ENCODE data around the gene PDCD11.

Gene PDCD11

DNA sequence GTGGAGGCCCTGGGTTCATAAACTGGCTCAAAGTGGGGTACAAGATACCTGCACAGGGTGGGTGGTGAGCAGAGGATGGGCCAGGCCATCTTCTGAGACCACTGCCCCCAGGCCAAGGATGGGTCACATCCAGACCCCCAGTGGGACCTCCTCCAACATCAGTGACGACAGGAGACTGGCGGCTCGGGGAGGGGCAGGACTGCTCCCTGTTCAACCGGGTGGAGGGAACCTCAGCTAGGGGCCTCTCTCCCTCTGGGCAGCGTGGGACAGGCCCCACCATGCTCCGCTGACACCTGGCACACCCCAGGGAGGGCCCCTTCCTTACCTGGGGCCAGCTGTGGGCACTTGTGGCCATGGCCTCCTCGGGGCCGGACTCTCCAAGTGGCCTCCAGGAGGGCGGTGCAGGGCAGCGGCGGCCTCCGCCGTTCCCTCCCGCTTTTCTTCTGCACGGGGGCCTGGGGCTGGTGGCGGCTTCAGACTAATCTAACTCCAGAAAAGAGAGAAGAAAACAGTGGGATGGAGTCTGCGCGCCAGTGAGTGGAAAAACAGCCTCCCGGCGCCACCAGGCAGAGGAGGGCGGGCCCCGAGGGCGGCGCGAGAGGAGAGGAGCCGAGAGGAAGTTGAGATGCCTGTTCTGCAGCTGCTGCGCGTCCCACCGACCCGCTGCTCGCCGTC is 55.5 kb downstream of the PDCD11 start, which contains the start of gene CALHM2:
CALHM2 (minus strand) TSS at position 540 of the 675 bp plus-strand sequence. CDS start 2,429 bp downstream, outside the sequence.
- peak; percentile 85 to 87 for DNase-seq

DNA sequence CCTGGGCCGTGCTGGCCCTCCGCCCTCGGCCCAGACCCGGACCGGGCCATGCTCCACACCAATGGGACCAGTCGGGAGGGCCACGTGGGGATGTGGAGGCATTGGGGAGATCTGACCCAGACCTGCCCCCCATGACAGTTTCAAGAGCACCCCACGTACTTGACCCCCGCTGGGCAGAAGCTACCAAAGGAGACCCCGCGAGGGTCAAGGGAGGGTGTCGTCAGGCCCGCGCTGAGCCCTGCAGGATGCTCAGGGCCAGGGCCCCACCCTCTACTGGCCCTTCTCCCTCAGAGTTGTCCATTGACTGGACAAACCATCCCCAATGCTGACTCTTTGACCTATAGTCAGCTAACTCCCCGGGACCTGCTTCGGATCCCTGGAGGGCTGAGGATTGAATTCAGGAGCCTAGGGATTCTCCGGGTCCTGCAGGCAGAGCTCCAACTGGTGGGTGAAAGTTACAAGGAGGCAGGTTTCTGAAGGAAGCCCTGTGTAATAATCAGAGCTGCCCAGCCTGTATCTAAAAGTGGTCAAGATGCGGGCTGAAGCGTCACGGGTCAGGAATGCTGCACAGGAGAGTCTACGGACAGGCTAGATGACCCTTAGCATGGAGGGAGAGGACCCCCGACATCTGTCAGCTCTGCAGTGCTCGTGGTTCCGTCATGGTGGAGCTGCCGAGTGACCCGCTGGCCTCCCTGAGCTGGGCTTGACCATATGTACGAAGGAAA is 56.2 kb downstream of the PDCD11 start:
- DNase-seq, result no peak

DNA sequence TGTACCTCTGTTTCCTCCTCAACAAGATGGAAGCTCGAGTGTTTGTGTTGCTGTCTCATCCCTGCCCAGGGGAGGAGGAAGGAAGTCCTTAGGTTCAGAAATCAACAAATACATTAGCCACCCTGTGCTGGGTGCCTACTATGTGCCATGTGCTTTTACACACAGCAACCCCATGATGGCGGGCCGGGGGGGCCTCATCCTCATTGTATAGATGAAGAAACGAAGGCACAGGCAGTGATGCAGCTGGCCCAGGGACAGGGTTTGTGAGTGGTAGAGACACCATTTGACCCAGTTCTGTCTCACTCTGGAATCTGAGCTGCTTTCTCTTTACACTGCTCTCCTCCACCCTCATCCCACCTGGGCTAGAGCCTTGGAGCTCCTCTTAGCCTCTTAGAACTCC is 57.6 kb downstream of the PDCD11 start:
- DNase-seq, result no peak

DNA sequence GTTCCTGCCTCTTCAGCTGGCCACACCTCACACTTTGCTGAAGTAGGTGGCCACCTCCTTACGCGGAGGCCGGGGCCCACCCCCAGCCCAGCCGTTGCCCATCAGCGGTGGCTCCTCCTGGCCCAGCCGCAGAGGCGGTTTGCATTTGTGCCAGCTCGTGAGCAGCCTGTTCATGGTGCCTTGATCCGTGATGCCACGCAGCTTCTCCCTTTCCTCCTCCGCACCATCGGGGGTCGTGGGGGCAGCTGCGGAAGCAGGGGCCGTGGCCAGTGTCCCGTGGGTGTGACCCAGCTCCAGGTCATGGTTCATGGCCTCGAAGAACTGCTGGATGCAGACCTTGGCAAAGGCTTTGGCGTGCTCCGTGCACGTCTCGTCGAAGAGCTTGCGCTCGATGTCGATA is 58.8 kb downstream of the PDCD11 start:
- no peak for DNase-seq

DNA sequence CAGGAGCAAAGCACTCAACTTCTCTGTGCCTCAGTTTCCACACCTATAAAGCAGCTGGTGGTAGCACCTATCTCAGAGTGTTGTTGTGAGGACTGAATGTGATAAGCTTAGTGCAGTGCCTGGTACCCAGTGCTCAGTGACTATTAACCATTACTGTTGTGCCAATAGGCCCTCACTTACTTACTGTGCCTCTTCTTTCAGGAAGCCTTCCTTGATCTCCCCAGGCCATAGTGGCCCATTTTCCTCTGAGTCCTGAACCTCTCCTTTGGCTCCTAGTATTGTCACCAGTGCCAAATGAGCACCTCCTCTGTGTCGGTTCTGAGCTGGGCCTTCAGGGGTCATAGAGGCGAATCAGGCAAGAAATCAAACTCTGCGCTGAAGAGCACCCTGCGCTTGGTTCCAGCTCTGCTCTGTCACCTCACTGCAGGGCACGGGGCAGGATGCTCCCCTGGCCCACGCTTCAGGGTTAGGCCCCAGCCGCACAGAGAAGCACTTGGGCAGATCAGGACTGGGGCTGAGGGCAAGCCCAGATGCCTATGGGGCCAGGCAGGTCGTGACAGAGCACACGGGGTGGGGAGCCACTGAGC is 59.7 kb downstream of the PDCD11 start:
- no peak for DNase-seq

DNA sequence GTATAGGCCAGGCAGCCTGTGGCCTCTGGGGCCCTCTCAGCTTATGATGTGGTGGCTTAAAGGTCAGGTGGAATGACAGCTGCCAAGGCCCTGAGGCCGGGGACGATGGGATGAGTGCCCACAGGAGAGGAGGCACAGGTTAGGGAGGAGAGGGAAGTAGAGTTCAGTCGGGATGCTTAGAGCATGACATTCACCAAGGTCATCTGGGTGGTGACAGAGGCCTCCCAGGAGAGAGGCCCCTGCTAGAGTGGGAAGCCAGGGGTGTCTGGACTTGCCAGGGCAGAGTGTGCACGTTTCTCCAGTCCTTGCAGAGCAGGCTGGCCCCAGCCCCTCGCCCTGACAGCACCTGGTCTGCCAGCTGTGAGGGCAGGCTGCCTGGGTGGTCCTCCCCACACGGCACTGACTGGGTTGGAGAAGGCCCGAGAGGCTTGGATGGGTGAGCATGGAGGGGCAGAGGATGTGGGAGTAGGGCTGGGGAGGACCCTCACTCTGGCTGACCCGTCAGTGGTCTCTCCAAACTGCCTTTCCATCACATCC is 60.8 kb downstream of the PDCD11 start:
- DNase-seq, result no peak

DNA sequence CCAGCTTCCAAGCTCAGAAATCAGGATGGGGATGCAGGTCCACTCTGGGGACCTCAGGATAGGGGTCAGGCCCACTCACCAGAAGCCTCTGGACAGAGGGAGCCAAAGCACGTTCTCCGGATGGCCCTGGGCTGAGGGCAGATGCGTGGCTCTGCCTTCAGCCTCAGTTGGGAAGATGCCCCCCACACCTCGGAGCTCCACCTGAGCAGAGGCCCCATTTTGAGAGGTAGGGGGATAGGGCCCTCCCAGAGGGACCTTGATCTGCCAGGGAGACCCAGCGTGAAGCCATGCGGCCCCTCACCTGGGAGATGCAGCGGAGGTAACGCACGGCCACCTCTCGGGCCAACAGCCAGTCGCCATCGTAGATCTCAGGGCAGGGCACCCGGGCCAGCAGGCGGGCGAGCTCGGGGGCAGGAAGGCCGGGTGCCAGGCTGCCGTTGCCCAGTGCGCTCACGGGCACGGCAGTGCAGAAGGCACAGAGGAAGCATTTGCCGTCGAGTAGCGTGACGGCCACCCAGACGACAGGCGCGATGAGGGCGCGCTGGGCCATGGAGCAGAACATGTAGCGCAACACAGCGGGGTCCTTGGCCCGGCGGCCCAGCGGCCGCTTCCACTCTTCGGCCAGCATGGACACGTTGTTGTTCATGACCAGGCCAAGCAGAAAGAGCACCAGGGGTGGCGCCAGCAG is 61.6 kb downstream of the PDCD11 start:
- no peak for DNase-seq

DNA sequence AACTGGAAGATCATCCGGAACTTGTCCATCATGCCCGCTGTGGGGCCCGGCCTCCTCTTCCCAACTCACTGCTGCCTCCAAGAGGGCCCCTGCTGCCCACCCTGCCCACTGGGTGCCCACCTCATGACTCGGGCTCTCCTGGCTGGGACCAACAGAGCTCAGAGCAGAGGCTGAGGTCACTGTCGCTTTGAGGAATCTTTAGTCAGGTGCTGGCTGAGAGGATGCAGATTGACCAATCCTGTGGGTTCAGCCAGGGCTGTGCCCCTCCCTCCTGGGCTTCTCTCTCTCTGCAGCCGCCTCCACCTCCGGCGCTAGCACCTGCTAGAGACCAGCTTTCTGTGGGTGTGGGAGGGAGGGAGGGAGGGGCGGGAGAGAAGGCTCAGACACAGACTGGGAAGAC is 62.3 kb downstream of the PDCD11 start, which contains the start of gene CALHM1:
CALHM1 (minus strand) TSS at position 181 of the 400 bp plus-strand sequence; CDS start at position 32, 149 bp downstream.
- DNase-seq, result no peak

DNA sequence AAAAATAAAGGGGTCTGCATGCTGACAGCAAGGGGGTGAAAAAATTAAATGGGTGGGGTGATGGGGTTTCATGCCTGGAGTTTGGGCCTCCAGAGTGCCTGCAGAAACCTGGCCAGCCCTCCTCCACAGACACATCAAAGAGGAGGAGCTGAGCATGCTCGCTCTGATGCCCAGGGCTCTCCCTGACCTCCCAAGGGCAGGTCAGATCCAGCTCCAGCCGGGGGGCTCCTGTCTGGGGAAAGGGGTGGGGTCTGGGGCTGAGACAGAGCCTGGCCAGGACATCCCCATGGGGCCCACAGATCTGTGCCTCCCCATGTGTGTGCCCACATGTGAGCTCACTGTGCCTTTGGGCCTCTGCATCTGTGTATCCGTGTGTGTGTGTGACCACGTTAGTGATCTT is 63.2 kb downstream of the PDCD11 start:
- DNase-seq, result no peak

DNA sequence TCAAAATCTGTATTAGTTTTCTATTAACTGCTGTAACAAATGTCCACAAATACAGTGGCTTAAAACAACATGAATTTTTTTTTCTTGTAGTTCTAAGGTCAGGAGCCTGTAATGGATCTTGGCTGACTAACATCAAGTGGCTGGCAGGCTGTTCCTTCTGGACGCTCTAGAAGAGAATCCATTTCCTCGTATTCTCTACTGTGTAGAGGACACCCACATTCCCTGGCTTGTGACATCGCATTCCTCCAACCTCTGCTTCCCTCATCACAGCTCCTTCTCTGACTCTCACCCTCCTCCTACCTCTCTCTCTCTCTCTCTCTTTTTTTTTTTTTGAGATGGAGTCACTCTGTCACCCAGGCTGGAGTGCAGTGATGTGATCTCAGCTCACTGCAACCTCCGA is 67.1 kb downstream of the PDCD11 start:
- DNase-seq, result no peak

DNA sequence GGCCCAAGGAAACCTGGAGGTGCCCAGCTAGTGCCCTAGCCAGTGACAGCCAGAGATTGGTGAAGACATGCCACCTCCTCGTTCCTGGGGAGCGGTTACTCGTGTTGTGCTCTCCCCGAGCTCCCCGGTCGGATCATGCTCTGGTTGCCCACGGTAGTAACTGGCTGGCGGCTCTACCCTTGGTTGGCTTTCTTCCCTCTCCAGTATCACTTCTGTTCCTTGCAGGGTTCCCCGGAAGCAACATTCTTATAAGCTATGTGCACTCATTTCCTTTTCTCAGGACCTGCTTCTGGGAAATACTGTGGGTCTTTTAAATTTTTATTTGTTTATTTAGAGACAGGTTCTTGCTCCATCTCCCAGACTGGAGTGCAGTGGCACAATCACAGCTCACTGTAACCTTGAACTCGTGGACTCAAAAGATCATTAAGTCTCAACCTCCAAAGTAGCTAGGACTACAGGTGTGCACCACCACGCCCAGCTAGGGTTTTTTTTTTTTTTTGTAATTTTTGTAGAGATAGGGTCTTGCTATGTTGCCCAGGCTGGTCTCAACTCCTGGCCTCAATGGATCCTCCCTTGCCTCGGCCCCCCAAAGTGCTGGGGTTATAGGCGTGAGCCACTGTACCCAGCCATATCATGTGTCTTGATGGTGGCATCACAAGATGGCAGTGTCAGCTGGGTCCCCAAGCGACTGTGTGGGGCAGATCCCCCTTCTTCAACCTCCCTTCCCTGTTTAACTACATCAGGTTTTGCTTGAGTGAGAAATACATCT is 69.2 kb downstream of the PDCD11 start:
- no peak for DNase-seq

DNA sequence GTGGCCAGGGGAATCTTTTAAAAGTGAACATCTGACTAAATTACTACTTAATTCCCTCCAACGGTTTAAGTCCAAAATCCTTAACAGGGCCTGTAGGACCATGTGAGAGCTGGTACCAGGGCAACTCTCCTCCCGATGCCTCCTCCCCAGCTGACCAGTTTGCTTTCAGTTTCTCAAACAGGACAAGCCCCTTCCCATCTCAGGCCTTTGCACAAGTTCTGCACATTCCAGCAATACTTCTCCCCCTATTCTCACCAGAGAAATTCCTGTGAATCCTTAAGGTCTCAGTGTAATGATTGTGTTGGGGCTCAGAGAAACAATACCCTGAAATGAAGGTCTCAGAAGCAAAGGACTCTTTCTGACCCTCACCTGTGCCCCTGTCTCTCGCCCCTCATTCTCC is 70.3 kb downstream of the PDCD11 start:
- DNase-seq, result no peak

DNA sequence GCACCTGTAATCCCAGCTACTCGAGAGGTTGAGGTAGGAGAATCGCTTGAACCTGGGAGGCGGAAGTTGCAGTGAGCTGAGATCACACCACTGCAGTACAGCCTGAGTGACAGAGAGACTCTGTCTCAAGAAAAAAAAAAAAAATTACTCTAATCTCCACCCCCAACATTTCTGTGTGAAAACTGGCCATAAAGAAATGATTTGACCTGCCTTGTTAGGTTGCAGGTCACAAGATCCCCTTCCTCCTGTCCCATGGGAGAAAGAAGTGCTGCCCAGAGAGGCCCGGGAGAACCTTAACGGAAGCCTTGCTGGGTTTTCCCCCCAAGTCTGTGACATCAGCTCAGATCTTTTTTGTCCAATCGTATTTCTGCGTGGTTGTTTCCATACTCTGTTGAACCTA is 71.0 kb downstream of the PDCD11 start:
- no peak for DNase-seq

DNA sequence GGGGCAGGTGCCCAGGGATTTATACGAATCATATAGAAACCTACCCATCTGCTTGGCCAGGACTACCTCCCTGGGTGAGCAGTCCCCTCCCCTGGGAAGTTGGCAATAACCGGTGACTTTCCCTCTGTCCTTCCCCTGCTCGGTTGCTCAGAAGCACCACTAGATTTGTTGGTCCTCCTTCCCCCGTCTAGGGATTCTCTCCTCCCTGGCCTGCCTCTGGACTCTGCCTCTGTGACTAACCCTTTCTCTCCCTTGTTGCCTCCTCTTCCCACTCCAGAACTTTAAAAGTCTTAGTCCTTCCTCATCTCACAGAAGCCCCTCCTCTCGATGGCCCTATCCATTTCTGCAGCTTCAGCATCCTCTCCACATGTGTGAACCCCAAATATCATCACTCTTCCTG is 72.8 kb downstream of the PDCD11 start:
- no peak for DNase-seq

DNA sequence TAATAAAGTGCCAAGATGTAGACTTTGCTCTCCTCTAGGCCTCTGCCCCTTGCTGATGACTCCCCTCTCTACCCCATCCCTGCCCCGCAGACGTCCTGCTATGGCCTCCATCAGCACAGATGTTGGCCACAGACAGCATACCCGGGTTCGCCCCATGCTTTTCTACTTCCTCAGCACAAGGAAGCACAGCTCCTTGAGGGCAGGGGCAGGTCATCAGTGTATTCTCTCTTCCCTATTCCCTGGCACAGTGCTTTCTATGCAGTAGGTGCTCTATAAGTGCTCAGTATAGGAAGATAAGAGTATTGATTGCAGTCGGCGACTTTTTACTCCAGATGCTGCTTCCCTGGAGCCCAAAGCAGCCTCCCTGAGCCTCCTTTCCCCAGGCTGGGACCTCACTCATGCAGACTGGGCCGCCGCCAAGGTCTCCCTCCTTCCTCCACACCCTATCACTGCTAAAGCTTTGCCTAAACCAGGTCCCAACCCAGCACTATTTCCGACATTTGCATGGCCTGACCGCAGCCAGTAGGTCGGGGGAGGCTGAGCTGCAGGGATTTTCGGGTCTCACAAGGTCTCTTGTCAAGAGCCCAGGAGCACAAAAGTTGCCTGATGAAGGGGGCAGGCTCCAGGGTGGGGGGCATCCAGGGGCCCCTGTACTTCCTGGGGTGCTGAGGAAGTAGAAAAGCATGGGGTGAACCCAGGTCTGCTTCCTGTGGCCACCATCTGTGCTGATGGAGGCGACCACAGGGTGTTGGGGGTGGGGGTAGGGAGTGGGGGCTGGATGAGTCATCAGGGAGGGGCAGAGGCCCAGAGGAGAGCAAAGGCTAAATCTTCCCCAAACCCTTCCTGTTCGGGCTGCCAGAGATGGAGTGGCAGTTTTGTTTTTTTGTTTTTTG is 74.6 kb downstream of the PDCD11 start:
- peak; percentile 99 to 100 for DNase-seq

DNA sequence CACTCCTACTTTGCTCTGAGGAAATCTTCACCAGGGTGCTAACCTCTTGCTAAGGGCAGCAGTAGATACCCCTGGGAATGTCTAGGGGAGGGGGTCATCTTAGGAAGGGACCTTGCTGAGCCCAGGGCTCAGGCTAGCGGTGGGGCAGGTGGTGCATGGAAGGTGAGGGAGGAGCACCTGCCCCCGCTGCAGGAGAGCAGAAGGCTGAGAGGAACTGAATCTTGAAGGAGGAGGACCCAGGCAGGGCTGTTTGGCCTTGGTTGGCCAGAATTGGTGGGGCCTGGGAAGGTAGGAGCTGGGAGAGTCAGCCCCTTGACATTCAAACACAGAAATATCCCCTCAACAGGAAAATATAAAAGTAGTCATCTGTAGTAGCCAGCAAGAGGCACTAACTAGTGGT is 75.6 kb downstream of the PDCD11 start:
- peak; percentile 37 to 40 for DNase-seq

DNA sequence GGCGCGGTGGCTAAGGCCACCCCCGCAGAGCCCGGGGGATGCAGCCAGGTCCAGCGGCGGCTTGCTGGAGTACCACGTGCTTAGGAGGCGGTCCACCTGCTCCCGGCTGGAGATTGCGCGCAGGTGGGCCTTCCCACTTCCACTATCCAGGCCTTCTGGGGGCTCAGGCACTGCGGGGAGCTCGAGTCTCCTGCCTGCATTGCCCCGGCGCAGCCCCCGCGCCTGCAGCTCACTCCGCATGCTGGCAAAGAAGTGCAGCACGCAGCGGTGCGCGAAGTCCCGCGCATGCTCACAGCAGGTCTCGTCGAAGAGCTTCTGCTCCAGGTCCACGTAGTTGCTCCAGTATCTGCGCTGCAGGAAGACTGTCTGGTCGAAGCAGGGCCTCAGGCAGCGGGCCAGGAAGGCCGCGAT is 76.8 kb downstream of the PDCD11 start:
- no peak for DNase-seq

DNA sequence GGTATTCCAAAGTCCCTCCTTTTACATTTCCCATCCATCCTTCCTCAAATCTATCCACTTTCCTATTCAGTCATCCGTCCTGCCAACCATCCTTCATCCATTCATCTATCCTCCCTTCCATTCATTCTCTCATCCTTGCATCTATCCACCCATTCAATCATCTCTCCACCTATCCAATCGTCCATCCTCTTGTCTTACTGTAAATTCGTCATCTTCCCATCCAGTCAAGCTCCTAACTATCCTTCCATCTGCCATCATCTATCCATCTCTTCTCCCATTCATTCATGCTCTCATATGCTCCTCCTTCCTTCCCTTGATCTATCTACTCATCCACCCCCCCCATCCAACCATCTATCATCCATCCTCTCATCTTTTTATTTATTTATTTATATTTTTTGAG is 77.7 kb downstream of the PDCD11 start:
- no peak for DNase-seq

DNA sequence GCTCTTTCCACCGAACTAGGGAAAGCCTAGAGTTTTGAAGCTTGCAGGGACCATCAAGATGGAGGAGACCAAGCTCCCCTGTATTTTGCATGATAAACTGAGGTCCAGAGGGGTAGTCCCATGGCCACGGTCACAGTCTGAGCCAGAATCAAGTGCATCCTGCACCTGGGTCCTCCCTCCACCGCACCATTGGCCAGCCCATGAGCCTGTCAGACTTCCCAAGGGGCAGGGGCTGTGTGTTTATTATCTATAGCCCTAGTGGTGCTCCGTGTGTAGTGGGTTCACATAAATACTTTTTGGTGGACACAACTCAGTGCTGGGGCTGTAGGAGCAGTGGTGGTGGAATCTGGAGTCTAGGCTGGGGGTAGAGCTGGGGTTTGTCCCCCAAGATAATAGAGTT is 79.0 kb downstream of the PDCD11 start:
- DNase-seq, result no peak

DNA sequence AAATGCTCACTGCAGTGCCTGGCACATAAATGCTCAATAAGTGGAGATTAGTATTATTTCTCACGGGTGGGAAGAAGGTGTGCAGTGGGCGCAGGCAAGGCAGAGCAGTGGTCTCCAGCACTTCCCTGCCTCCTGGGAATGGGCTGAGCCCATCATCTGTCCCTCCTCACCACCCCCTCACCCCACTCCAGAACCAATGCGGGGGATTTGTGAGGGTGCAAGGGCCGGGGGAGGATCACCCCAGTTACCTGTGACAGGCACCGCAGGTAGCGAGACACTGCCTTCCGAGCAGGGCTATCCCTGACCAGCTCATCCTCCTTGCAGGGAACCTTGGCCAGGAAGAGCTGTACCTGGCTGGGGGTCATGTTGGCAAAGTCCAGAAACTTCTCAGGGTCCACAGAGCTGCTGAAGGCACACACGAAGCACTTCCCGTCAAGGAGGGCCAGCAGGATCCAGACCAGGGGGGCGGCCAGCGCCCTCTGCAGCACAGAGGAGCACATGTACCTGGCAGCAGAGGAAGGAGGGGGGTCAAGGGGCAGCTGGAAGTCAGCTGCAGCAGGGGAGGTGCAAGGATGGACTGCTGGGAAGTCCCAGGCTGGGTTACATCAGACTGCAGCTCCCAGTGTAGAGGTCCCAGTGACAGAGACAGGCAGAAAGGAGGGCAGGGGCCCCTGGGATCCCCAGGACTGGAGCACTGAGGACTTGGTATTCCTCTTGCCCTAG is 79.8 kb downstream of the PDCD11 start:
- peak; percentile 49 to 51 for DNase-seq

DNA sequence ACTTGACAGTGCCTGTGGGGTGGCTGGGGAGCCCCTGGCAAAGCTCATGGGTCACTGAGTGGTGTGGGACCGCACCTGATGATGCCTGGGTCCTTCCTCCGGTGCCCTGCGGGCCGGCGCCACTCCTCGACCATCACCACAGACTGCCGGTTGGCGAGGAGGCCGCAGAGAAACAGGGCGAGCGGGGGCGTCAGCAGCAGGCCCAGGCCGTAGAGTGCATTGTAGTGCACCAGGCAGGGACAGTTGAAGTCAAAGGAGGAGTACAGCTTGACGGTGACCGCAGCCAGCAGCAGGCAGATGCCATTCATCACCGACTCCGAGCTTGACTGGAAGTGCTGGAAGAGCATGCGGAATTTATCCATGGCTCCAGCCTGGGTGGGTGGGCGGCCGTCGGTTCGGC is 82.2 kb downstream of the PDCD11 start:
- DNase-seq, result no peak

All from Kasumi-1 (cell line).